GM18951 (cell line): ENCODE results near the gene AASDHPPT.

ENCODE experiments used
- POLR2A ChIP-seq: IDR thresholded peaks from 4 replicates; pipeline ENCODE4 v1.6.1; 2011; ENCODE audit warnings: mild to moderate bottlenecking; ENCODE audit not compliant: insufficient read length, insufficient read depth; ENCODE audit errors: extremely low read depth
- in situ Hi-C: fragments of 300-500 bp; cut with MboI; formaldehyde crosslinking; loops from one replicate; pipeline ENCODE4 v1.12.0; 2022; ENCODE audit warnings: low sequenced_read_pairs, mixed read lengths, inconsistent platforms; ENCODE audit not compliant: unreplicated experiment

Gene AASDHPPT

GRCh38 chr11:106098893-106099553, 21.6 kb downstream of the AASDHPPT start:
- in situ Hi-C loops: no loop called here
- no peak for TF ChIP-seq POLR2A

- in situ Hi-C loops: no loop called here
- no peak for TF ChIP-seq POLR2A
Measured at GRCh38 chr11:106101370-106101769, 23.9 kb downstream of the AASDHPPT start.

- in situ Hi-C loops: no loop called here
- no peak for TF ChIP-seq POLR2A
Measured at GRCh38 chr11:106101819-106102218, 24.4 kb downstream of the AASDHPPT start.

GRCh38 chr11:106105986-106106385, 28.5 kb downstream of the AASDHPPT start:
- TF ChIP-seq POLR2A: no peak
- in situ Hi-C loops: no loop called here

GRCh38 chr11:106121570-106122320, 44.3 kb downstream of the AASDHPPT start:
- in situ Hi-C loops: no loop called here
- no peak for TF ChIP-seq POLR2A

- no peak for TF ChIP-seq POLR2A
- in situ Hi-C loops: no loop called here
Measured at GRCh38 chr11:106127604-106128003, 50.1 kb downstream of the AASDHPPT start.

- in situ Hi-C loops: no loop called here
- TF ChIP-seq POLR2A: no peak
Measured at GRCh38 chr11:106128740-106129139, 51.3 kb downstream of the AASDHPPT start.

GRCh38 chr11:106131998-106132397, 54.5 kb downstream of the AASDHPPT start:
- in situ Hi-C loops: no loop called here
- TF ChIP-seq POLR2A: no peak

- in situ Hi-C loops: no loop called here
- TF ChIP-seq POLR2A: no peak
Measured at GRCh38 chr11:106132582-106133354, 55.3 kb downstream of the AASDHPPT start.

- TF ChIP-seq POLR2A: no peak
- in situ Hi-C loops: no loop called here
Measured at GRCh38 chr11:106133529-106133928, 56.1 kb downstream of the AASDHPPT start.

- no peak for TF ChIP-seq POLR2A
- in situ Hi-C loops: no loop called here
Measured at GRCh38 chr11:106137061-106137460, 59.6 kb downstream of the AASDHPPT start.

GRCh38 chr11:106137758-106138157, 60.3 kb downstream of the AASDHPPT start:
- TF ChIP-seq POLR2A: no peak
- in situ Hi-C loops: no loop called here
